GM20000 (cell line): ENCODE results near the gene GBP4.
"Not testable (repeated sequence)": the region's sequence is repeated elsewhere in the genome, so short reads cannot be mapped to it uniquely, and the experiment has no call there.

Experiments used
- DNase-seq: peaks from one replicate; pipeline ENCODE4 v3.0.0; 2012; ENCODE audit warnings: low spot score
- CTCF ChIP-seq: IDR thresholded peaks from 2 replicates; pipeline ENCODE4 v1.5.1; 2012; ENCODE audit warnings: mild to moderate bottlenecking, control low read depth; ENCODE audit errors: extremely low read depth, missing control alignments

GBP4 gene

GRCh38 chr1:89198491-89199072, at the start of gene GBP4:
GBP4 (minus strand) TSS chr1:89198942; CDS start chr1:89198834, 108 bp downstream.
- TF ChIP-seq CTCF, result no peak
- DNase-seq, result peak; percentile 52

GRCh38 chr1:89243046-89243445, 44.3 kb upstream of the GBP4 start:
- no peak for DNase-seq
- no peak for TF ChIP-seq CTCF

GRCh38 chr1:89221341-89221740, 22.6 kb upstream of the GBP4 start:
- no peak for DNase-seq
- TF ChIP-seq CTCF, result no peak

- DNase-seq, result not testable (repeated sequence)
These were observed 21.1 kb upstream of the GBP4 start for GRCh38 chr1:89219851-89220250.

GRCh38 chr1:89218941-89219340, 20.2 kb upstream of the GBP4 start:
- not testable (repeated sequence) for DNase-seq

GRCh38 chr1:89213347-89213746, 14.6 kb upstream of the GBP4 start:
- TF ChIP-seq CTCF, result no peak
- no peak for DNase-seq

- no peak for TF ChIP-seq CTCF
- no peak for DNase-seq
These were observed 12.4 kb upstream of the GBP4 start for GRCh38 chr1:89211035-89211634.

GRCh38 chr1:89206373-89206772, 7.6 kb upstream of the GBP4 start:
- TF ChIP-seq CTCF, result no peak
- no peak for DNase-seq
